PFSK-1 (cell line): Measurements from ENCODE around the gene ACO1.

Experiments used
- POLR2AphosphoS5 ChIP-seq: IDR thresholded peaks from 2 replicates; pipeline ENCODE4 v1.6.1; 2012; ENCODE audit warnings: low read depth, mild to moderate bottlenecking, control low read depth, low read length, moderate library complexity
- SIN3A ChIP-seq: IDR thresholded peaks from 2 replicates; pipeline ENCODE4 v1.6.1; 2012; ENCODE audit warnings: mild to moderate bottlenecking, low read length, moderate library complexity, borderline replicate concordance; ENCODE audit not compliant: insufficient read depth

GRCh38 chr9:32427111-32427873, 42.8 kb downstream of the ACO1 start:
- TF ChIP-seq POLR2AphosphoS5 (no peak), SIN3A (no peak)
